HG03095 (cell line): ENCODE measurements around the gene PEX3.
"Not testable (repeated sequence)": the region's sequence is repeated elsewhere in the genome, so short reads cannot be mapped to it uniquely, and the experiment has no call there.

Experiments used
- ATAC-seq: cut with Tn5 transposase; IDR thresholded peaks from one replicate; pipeline ENCODE4 v1.9.1; 2021; ENCODE audit warnings: moderate library complexity; ENCODE audit not compliant: unreplicated experiment

Gene PEX3

GRCh38 chr6:143443096-143443495, 7.5 kb upstream of the PEX3 start:
- no peak for ATAC-seq

GRCh38 chr6:143447865-143448264, 2.7 kb upstream of the PEX3 start:
- ATAC-seq = not testable (repeated sequence)

- ATAC-seq = no peak
Observed at GRCh38 chr6:143449082-143449713, 1.4 kb upstream of the PEX3 start.

- ATAC-seq = peak; percentile 9
Observed at GRCh38 chr6:143449714-143450452, 722 bp upstream of the PEX3 start.

GRCh38 chr6:143451531-143451930, 926 bp downstream of the PEX3 start:
- no peak for ATAC-seq

GRCh38 chr6:143457563-143458359, 7.2 kb downstream of the PEX3 start:
- no peak for ATAC-seq

GRCh38 chr6:143465546-143465945, 14.9 kb downstream of the PEX3 start:
- no peak for ATAC-seq

- no peak for ATAC-seq
Observed at GRCh38 chr6:143468026-143468425, 17.4 kb downstream of the PEX3 start.

GRCh38 chr6:143468823-143469222, 18.2 kb downstream of the PEX3 start:
- ATAC-seq = not testable (repeated sequence)

GRCh38 chr6:143471822-143472221, 21.2 kb downstream of the PEX3 start:
- ATAC-seq = no peak

GRCh38 chr6:143476545-143476944, 25.9 kb downstream of the PEX3 start:
- no peak for ATAC-seq

- no peak for ATAC-seq
Observed at GRCh38 chr6:143478479-143479062, 28.0 kb downstream of the PEX3 start.

- no peak for ATAC-seq
Observed at GRCh38 chr6:143482593-143482992, 32.0 kb downstream of the PEX3 start.

- ATAC-seq = no peak
Observed at GRCh38 chr6:143485967-143486366, 35.4 kb downstream of the PEX3 start.

GRCh38 chr6:143486752-143487151, 36.1 kb downstream of the PEX3 start:
- no peak for ATAC-seq

GRCh38 chr6:143490244-143490643, 39.6 kb downstream of the PEX3 start:
- no peak for ATAC-seq

- no peak for ATAC-seq
Observed at GRCh38 chr6:143490775-143491174, 40.2 kb downstream of the PEX3 start.

- no peak for ATAC-seq
Observed at GRCh38 chr6:143496974-143497373, 46.4 kb downstream of the PEX3 start.

- no peak for ATAC-seq
Observed at GRCh38 chr6:143498428-143498827, 47.8 kb downstream of the PEX3 start.

GRCh38 chr6:143501851-143502250, 51.2 kb downstream of the PEX3 start:
- no peak for ATAC-seq

- ATAC-seq = no peak
Observed at GRCh38 chr6:143504369-143504768, 53.8 kb downstream of the PEX3 start.
